GM19397 (cell line): Measurements from ENCODE around the gene TLR6.
"Not testable (repeated sequence)": the region's sequence is repeated elsewhere in the genome, so short reads cannot be mapped to it uniquely, and the experiment has no call there.

ENCODE experiments used
- ATAC-seq: cut with Tn5 transposase; IDR thresholded peaks from one replicate; pipeline ENCODE4 v1.9.1; 2021; ENCODE audit warnings: mild to moderate bottlenecking, moderate library complexity; ENCODE audit not compliant: unreplicated experiment

The TLR6 gene

GRCh38 chr4:38823766-38824165 lies 32.9 kb downstream of the TLR6 start:
- ATAC-seq, result no peak

GRCh38 chr4:38822748-38823303 lies 33.8 kb downstream of the TLR6 start:
- no peak for ATAC-seq

DNA sequence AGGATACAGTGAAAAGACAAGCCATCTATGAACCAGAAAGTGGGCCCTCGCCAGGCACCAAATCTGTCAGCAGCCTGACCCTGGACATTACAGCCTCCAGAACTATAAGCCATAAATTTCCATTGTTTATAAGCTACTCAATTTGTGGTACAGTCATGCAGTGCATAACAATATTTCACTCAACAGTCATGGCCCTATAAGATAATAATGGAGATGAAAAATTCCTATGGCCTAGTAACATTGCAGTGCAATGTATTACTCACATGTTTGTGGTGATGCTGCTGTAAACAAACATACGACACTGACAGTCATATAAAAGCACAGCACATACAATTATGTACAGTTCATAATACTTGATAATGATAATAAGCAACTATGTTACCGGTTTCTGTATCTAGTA lies 34.9 kb downstream of the TLR6 start:
- no peak for ATAC-seq

DNA sequence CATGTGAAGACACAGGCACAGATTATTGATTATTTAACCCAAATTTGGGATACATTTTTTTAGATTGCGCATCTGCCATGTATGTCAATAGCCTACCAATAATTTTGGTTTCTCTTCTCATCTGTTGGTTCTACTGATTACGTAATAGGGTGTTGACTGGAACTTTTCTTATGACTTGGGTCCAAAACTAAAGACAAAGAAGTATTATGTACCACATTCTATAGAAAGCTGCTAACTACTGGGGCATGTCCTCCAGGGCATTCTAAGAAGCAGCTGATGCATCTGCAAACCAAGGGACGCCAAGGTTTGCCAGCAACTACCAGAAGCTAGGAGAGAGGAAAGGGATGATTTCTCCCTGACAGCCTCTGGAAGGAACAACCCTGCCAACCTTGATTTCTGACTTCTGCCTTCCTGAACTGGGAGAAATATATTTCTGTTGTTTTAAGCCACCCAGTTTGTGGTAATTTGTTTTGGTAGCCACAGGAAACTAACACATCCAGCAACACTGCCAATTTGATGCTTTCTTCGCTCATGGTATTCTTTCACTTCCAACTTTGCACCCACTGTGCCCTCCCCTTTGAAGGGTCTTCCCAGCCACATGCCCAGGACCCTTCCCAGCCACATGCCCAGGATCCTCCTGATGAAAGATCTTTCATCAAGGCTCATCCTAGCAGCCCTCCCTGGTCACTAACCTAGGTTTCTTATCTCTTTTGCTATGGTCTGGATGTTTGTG lies 36.1 kb downstream of the TLR6 start:
- peak; percentile 52 for ATAC-seq

GRCh38 chr4:38819569-38819968 lies 37.0 kb downstream of the TLR6 start:
- no peak for ATAC-seq

DNA sequence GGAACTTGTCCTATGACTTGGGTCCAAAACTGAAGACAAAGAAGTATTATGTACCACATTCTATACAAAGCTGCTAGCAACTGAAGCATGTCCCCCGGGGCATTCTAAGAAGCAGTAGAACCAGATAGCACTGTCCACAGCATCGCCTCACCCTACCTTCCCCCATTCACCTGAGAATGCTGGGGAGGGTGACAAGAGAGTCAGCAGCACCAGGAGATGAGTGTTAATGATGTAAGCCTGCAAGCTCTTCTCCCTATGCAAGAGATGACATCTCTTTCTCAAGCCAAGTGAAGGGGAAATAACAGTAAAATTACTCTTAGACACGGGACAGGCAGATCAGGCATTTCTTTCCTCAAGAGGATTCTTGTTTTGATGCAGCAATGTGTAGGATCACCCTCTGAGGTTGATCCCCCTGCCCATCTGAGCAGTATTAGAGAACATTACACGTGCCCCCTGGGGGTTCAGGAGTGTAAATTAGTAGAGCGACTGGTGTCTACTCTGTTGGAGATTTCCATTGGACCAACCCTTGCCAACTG lies 38.1 kb downstream of the TLR6 start:
- peak; percentile 59 for ATAC-seq

DNA sequence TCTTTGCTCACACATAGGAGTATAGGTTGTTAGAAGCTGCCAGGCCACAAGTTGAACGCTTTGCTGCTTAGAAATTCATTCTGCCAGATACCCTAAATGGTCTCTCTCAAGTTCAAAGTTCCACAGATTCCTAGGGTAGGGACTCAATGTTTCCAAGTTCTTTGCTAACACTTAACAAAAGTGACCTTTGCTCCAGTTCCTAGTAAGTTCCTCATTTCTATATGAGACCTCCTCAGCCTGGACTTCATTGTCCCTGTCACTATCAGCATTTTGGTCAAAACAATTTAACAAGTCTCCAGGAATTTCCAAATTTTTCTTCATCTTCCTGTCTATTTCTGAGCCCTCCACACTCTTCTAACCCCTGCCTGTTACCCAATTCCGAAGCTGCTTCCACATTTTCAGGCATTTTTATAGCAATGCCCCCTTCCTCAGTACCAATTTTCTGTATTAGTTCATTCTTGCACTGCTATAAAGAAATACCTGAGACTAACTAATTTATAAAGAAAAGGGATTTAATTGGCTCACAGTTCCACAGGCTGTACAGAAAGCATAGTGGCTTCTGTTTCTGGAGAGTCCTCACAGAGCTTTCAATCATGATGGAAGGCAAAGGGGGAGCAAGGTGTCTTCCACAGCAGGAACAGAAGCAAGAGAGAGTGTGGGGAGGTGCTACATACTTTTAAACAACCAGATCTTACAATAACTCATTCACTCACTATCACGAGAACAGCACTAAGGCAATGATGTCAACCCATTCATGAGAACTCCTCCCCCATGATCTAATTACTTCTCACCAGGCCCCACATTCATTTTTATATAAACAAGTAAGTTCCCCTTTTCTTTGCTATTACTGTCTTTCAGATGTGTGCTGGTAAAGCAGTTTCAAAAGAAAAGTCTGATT lies 40.5 kb downstream of the TLR6 start:
- ATAC-seq, result no peak

- no peak for ATAC-seq
These were observed 42.2 kb downstream of the TLR6 start for GRCh38 chr4:38814386-38814785.

DNA sequence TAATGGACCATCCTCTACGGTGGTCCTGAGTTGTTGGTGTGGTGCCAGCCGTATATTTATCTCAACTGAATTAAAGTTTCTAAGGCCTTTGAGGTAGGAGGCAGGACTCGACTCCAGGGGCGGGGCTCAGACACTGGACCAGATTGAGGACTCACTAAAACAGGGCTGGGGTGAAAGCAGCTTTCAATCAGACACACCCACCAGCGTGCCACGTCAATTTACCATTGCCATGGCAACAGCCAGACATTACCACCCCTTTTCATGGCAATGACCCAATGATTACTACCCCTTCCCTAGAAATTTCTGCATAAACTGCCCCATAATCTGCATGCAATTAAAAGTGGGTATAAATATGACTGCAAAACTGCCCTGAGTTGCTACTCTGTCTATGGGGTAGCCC lies 45.3 kb downstream of the TLR6 start:
- ATAC-seq, result no peak

- not testable (repeated sequence) for ATAC-seq
These were observed 49.2 kb downstream of the TLR6 start for GRCh38 chr4:38807462-38807861.

DNA sequence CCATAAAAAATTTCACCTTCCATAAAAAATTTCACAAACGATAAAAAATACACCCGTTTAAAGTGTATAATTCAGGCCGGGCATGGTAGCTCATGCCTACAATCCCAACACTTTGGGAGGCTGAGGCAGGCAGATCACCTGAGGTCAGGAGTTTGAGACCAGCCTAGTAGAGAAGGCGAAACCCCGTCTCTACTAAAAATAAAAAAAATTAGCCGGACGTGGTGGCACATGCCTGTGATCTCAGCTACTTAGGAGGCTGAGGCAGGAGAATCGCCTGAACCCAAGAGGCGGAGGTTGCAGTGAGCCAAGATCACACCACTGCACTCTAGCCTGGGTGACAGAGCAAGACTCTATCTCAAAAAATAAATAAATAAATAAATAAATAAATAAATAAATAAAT lies 50.4 kb downstream of the TLR6 start:
- ATAC-seq, result not testable (repeated sequence)

DNA sequence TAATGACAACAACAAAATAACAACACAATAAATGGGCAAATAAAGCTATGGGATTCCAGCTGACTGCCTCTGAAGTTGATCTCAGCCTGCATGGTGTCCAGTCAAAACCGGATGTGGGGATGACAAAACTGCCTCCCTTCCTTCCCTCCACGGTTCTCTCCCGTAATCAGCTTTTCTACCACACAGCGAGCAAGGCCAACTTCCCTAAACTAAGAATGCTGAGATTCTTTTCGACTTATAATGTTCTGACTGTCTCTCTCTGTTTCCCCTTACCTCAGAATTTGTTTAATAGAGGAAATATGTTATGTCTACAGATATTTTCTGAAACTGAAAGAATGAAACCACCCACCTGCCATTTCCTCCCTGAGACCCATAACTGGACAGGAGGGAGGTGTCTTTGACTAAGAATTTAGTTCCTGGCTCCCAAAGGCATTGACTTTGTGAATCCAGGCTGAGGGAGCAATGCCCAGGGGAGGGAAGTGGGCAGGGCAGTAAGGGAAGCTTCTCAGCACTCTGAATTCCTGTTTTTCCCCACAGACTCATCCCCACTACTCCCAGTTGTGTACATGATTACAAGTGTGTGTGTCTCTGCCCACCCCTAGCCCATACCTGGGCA lies 51.0 kb downstream of the TLR6 start:
- peak; percentile 78 for ATAC-seq

DNA sequence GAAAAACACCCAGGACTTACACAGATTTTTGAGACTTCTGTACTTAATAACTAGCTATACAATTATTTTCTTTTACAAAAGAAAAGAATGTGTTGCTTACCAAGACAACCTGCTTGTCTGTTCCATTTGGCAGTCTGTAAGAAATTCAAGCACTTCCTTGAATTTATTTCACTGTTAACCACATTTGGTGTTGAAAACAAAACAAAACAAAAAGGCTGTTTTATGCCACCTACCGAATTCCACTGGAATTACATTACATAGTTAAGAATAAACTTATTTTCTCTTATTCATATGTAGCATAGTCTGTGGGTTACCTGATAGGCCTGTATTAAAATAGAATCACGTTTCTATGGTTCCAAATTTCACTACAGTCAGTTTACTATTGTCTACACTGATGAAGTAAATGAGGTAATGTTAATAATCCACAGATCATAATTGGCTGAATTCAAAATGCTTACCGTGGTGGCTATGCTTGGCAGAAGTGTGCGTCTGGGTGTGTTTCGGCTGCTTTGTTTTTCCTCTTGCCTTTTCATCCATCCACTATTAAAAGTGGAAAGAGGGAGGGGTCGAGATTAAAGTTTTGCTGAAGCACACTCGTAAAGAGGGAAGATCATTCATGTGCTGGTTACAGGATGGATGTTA lies 51.8 kb downstream of the TLR6 start, which contains the start of gene TLR1:
Gene TLR1, minus strand, starts transcription at position 138 of the 642 bp plus-strand sequence. CDS start 5,960 bp downstream, outside the sequence.
- peak; percentile 23 for ATAC-seq

- peak; percentile 55 for ATAC-seq
These were observed 52.6 kb downstream of the TLR6 start for GRCh38 chr4:38803833-38804653.

DNA sequence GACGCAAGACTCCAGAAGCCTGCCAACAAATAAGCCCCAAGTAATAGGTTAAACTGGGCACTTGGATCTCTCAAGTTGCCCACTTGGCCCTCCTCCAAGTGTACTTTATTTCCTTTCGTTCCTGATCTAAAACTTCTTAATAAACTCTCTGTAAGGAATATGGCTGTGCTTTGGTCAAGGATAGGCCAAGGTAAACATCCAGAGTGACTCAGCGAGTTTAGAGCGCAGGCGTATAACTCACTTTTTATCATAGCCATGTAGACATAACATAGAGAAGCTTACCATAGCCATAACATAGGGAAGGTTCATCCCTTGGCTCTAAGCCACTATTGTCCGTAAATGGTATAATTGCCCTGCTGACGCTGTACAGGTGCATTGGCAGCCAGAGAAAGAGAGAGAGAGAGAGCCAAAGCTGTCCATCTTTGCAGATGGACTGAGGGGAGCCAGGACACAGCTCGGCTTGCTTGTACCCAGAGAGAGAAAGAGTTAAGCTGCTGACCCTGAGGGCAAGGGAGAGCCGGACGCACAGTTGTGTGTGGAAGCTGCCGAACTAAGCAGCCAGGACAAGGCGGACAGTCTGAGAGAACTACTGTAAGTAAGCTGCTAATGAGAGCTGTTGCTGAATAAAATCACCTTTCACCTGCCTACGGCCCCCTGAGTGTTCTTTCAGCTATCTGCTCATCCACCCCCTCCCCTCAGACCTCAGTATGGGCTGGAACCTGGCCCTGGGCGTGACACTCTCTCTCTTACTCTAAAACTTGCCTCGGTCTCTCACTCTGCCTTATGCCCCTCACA lies 53.9 kb downstream of the TLR6 start:
- ATAC-seq, result no peak

GRCh38 chr4:38800961-38801450 lies 55.6 kb downstream of the TLR6 start:
- no peak for ATAC-seq

- no peak for ATAC-seq
These were observed 56.3 kb downstream of the TLR6 start for GRCh38 chr4:38800366-38800765.

- ATAC-seq, result no peak
These were observed 61.5 kb downstream of the TLR6 start for GRCh38 chr4:38795087-38795486.

DNA sequence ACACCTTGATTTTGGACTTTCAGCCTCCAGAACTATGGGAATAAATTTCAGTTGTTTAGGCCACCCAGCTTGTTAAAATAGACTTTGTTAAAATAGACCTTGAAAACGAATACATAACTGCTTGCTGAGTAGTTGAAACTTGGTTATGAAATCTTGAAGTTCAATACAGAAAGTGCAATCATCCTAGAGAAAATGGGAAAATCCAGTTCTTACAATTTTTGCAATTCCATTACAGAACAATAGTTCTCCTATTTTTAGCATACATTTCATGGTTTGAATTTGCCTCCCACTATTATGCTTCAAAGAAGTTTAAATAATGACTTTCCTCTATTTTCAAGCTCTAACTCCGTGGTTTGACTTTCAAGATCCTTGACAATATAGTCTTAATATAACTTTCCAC lies 62.6 kb downstream of the TLR6 start:
- ATAC-seq, result no peak
